ENCODE results near the gene ACTN1.

Gene ACTN1

DNA sequence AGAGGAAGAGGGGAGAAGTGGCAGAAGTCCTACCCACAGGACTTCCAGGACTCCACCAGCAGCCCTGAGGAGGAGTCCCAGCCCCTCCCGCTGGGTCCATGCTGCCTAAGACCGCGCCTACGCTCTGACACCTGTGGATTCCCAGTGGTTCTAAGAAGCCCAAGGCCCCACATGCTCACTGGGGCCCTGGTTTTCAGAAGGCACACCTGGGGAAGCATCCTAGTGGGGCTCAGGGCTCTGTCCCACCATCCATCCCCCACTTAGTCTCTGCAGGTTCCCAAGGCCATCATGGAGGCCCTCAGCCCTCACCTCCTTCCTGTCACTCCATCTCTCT, 32.6 kb downstream of the ACTN1 start:
- CTCF ChIA-PET = interaction anchor here (1.0 to 1.5 kb wide), 2 partner anchors 35 to 48 kb away, joined by 3 to 4 read pairs; no protein-coding TSS in a partner anchor
- Mint-ChIP-seq H3K4me3 (no peak overlapping the region), H3K9me3 (no peaks in the 10 kb centered on the region), H3K36me3 (peaks cover 1% of the 10 kb centered on the region), H3K27me3 (no peaks in the 10 kb centered on the region), H3K27ac (no peak overlapping the region), H3K4me1 (peaks cover 45% of the 10 kb centered on the region)
- DNase-seq = no peak

DNA sequence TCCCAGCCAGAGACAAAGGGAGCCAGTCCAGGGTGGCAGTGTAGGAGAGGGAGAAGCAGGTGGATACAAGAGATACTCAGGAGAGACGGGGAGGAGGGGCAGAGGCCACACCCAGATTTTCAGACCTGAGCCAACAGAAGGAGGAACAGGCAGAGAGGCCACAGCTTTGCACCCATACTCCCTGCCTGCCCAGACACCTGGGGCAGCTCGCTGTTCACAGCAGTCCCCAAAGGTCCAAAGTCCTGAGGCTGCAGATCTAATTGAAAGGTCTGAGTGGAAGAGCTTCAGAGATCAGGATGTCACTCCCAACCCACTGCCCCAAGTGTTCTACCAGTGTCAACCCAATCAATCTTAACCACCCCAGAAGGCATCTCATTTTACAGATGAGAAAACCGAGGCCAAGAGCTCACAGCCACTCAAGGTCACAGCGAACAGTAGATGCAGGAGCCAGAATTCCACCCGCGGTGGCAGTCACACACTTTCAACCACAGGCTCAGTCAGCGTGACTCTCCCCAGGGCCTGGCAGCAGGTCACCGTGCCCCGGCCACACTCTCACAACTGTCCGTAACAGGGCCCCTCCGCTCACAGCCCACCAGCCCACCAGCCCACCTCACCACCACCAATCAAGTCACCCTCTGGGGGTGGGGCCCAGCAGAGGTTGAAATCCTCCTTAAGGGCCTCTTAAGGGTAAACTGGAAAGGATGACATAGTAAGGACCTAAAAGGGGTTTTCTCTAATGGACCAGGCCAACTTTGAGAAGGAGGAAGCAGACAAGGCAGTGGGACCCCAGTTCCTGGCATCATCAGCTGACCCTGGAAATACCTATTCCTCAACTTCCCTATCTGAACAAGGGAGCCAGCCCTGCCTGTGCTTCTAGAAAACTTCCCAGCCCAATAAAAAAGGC, 33.3 kb downstream of the ACTN1 start:
- Mint-ChIP-seq H3K27ac (no peak overlapping the region), H3K4me1 (peaks cover 39% of the 10 kb centered on the region), H3K4me3 (no peak overlapping the region), H3K36me3 (peaks cover 1% of the 10 kb centered on the region), H3K9me3 (no peaks in the 10 kb centered on the region), H3K27me3 (no peaks in the 10 kb centered on the region)
- no peak for DNase-seq
- CTCF ChIA-PET = interaction anchor here (1.0 to 1.5 kb wide), 2 partner anchors 34 to 49 kb away, joined by 3 to 4 read pairs; no protein-coding TSS in a partner anchor

DNA sequence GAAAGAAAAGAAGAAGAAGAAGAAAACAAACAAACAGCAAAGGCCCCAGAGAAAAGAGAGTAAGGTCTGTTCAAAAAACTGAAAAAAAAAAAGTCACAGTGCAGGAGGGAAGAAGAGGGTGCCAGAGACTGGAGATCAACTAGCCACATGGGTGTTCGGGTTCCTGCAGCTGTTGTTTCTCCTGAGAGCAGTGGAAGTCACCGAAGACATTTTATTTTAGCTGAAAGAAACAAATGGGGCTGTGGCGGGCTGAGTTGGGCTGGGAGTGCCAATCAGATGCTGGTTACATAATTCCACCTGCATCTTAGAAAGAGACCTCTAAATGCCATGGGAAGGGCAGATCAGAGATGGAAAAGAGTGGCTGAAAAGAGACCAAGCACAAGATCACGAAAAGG, 33.9 kb downstream of the ACTN1 start:
- H3K27ac Mint-ChIP-seq = no peak overlapping the region
- H3K36me3 Mint-ChIP-seq = peaks cover 1% of the 10 kb centered on the region
- DNase-seq = no peak
- H3K9me3 Mint-ChIP-seq = no peaks in the 10 kb centered on the region
- no peaks in the 10 kb centered on the region for H3K27me3 Mint-ChIP-seq
- H3K4me1 Mint-ChIP-seq = peaks cover 41% of the 10 kb centered on the region
- no peak overlapping the region for H3K4me3 Mint-ChIP-seq
- CTCF ChIA-PET = interaction anchor here (0.6 to 1.5 kb wide), 3 partner anchors 33 to 49 kb away, joined by 3 to 4 read pairs (median 4); no protein-coding TSS in a partner anchor

DNA sequence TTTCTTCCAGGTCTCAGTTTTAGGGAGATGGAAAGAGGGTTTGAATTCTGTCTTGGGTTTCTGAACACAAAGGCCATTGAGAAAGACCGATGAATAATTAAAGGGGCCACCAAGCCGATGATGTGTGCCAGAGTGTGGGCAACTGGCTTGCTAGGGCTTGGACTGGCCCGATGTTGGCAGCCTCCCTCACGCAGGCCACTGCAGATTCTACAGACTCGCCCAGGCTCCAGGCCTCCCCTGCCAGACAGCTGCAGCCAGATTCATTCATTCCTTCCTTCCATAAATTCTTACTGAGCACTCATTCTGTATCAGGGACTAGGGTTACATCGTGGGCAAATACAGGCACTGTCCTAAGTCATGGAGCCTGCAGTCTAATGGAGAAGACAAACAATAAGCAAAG, 34.9 kb downstream of the ACTN1 start:
- no peaks in the 10 kb centered on the region for H3K27me3 Mint-ChIP-seq
- H3K27ac Mint-ChIP-seq = no peak overlapping the region
- CTCF ChIA-PET = no interaction called here
- H3K4me3 Mint-ChIP-seq = no peak overlapping the region
- H3K4me1 Mint-ChIP-seq = peaks cover 35% of the 10 kb centered on the region
- no peak for DNase-seq
- H3K36me3 Mint-ChIP-seq = peaks cover 1% of the 10 kb centered on the region
- no peaks in the 10 kb centered on the region for H3K9me3 Mint-ChIP-seq

DNA sequence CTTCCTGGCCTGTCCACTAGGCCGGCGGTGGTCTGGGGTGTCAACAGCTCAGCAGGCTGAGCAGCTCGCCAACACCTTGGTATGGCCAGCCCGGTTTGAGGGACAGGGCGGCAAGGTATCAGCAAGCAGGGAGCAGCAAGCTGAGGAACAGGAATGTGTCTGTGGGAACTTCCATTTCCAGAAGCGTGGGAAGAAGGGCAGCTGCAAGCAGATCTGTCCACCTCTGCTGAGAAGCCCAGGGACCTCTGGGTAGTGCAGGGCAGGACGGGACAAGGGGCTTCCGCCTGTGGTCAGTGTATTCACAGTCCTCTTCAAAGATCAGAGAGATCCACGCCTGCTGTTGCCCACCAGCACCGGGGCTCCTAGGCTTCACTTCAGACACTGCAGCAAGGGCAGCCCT, 36.0 kb downstream of the ACTN1 start:
- Mint-ChIP-seq H3K9me3 (no peaks in the 10 kb centered on the region), H3K36me3 (peaks cover 1% of the 10 kb centered on the region), H3K27me3 (no peaks in the 10 kb centered on the region), H3K27ac (no peak overlapping the region), H3K4me3 (no peak overlapping the region), H3K4me1 (peaks cover 34% of the 10 kb centered on the region)
- DNase-seq = no peak
- CTCF ChIA-PET = interaction anchor here (1.2 to 1.8 kb wide), 2 partner anchors 15 to 32 kb away, joined by 3 to 5 read pairs; no protein-coding TSS in a partner anchor

DNA sequence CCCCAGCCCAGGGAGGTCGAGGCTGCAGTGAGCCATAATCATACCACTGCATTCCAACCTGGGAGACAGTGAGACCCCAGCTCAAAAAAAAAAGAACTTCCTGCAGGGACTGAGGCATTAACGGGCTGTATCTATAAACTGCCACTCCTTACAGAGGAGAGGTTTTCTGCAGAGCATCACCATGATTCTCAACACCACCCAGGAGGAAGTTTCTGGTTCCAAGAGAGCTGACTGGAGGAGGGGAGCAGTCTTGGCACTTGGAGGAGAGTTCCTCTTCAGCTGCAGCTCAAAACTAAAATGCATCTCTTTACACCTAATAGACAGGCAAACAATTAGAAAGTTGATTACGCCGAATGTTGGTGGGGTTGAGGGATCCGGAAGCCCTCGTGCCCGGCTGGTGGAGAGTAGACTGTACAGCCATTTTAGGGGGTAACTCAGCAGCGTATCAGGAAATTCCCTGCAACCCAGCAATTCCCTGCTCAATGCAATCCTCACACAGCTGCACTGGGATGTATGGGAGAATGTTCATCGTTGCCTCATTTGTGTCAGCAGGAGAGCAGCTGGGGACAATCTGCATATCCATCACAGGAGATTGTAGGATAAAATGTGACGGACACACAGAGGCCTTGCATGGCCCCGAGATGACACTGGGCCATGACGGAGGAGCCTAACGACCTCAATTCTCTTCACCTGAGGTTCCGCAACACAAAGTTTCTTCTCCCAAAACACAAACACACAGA, 36.6 kb downstream of the ACTN1 start:
- H3K36me3 Mint-ChIP-seq = peaks cover 1% of the 10 kb centered on the region
- H3K27ac Mint-ChIP-seq = no peak overlapping the region
- H3K4me3 Mint-ChIP-seq = no peak overlapping the region
- peaks cover 39% of the 10 kb centered on the region for H3K4me1 Mint-ChIP-seq
- H3K9me3 Mint-ChIP-seq = no peaks in the 10 kb centered on the region
- no peak for DNase-seq
- H3K27me3 Mint-ChIP-seq = no peaks in the 10 kb centered on the region
- CTCF ChIA-PET = interaction anchor here (1.2 to 1.8 kb wide), 2 partner anchors 14 to 31 kb away, joined by 3 to 5 read pairs; no protein-coding TSS in a partner anchor

DNA sequence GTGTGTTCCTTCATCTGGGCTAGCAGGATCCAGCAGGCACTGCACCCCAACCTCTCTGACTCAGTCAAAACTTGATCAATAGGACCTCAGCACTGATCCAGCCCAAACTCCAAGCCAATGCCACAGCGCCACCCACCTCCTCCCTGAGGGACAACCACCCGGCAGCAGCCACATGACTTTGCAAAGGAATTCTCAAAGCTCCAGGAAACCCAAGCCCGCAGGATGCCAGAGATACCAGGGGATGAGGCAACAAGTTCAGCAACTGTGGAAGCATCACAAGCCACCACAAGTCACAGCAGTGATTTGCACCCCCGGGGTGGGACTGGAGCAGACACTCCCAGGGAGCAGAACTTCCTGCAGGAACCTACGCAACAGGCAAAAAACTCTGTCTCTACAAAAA, 37.3 kb downstream of the ACTN1 start:
- no peak for DNase-seq
- no peak overlapping the region for H3K4me3 Mint-ChIP-seq
- CTCF ChIA-PET = interaction anchor here (1.2 to 1.8 kb wide), 2 partner anchors 13 to 30 kb away, joined by 3 to 5 read pairs; no protein-coding TSS in a partner anchor
- H3K9me3 Mint-ChIP-seq = no peaks in the 10 kb centered on the region
- no peak overlapping the region for H3K27ac Mint-ChIP-seq
- H3K27me3 Mint-ChIP-seq = no peaks in the 10 kb centered on the region
- H3K36me3 Mint-ChIP-seq = peaks cover 1% of the 10 kb centered on the region
- H3K4me1 Mint-ChIP-seq = peaks cover 42% of the 10 kb centered on the region

DNA sequence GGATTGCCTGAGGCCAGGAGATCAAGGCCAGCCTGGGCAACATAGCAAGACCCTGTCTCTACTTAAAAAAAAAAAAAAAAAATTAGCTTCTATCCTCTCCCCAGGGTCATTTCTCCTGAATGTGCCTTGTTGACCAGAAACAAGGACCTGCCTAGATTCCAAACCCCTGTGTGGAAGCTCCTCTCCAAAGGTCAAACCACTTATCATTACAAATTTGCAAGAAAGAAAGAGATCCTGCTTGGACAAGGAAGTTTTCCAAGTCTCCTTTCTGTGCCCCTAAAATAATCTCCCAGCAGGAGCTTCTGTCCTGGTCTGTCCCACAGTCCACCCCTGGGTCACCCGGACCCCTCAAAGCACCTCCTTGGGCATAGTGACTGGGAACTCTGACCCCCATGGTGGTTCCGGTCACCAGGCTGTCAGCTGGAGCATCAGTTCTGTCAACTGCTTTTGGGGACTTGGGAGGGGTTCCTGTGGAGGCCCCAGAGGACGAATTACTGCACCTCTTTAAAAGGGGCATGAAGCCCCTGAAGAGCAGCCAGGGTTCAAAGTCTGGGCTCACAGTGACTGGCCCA, 38.4 kb downstream of the ACTN1 start:
- Mint-ChIP-seq H3K27ac (no peak overlapping the region), H3K9me3 (no peaks in the 10 kb centered on the region), H3K36me3 (peaks cover 1% of the 10 kb centered on the region), H3K27me3 (no peaks in the 10 kb centered on the region), H3K4me3 (no peak overlapping the region), H3K4me1 (peaks cover 43% of the 10 kb centered on the region)
- no peak for DNase-seq
- CTCF ChIA-PET = interaction anchor here (0.6 to 1.9 kb wide), 4 partner anchors 8 to 31 kb away, joined by 3 to 7 read pairs (median 3); no protein-coding TSS in a partner anchor

DNA sequence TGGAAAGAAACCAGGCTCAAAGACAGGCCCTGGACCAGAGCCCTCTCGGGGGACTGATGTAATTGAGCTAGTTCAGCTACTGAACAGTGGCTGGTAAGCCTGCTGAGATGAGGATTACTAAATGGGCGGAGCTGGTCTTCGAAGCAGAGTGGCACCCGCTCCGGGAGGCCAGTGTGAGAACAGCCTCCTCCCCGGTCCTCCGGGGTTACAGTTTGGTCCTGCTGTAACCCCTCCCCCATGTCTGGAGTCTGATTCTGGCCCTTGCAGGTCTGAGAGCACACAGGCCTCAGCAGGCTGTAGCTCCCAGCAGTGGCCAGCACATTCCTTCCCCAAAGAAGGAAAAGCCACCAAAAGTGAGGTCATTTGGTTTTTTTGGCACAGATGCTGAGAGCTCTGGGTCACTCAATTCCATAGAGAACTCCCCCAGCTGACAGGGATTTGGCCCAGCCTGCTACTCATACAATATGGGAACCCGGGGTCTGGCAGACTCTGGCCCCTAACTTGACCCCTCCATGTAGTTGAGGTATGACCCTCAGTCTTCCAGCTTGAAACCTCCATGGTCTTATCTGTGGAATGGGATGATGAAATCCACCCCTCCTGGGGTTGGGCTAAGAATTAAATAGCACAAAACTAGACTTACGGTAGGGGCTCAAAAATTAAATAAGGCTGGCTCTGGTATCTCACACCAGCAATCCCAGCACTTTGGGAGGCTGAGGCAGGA, 39.0 kb downstream of the ACTN1 start:
- H3K4me1 Mint-ChIP-seq = peaks cover 37% of the 10 kb centered on the region
- H3K27me3 Mint-ChIP-seq = no peaks in the 10 kb centered on the region
- no peak for DNase-seq
- no peaks in the 10 kb centered on the region for H3K9me3 Mint-ChIP-seq
- H3K4me3 Mint-ChIP-seq = no peak overlapping the region
- peaks cover 1% of the 10 kb centered on the region for H3K36me3 Mint-ChIP-seq
- H3K27ac Mint-ChIP-seq = no peak overlapping the region
- CTCF ChIA-PET = interaction anchor here (0.6 to 1.9 kb wide), 6 partner anchors 9 to 864 kb away, joined by 3 to 7 read pairs (median 3); no protein-coding TSS in a partner anchor

DNA sequence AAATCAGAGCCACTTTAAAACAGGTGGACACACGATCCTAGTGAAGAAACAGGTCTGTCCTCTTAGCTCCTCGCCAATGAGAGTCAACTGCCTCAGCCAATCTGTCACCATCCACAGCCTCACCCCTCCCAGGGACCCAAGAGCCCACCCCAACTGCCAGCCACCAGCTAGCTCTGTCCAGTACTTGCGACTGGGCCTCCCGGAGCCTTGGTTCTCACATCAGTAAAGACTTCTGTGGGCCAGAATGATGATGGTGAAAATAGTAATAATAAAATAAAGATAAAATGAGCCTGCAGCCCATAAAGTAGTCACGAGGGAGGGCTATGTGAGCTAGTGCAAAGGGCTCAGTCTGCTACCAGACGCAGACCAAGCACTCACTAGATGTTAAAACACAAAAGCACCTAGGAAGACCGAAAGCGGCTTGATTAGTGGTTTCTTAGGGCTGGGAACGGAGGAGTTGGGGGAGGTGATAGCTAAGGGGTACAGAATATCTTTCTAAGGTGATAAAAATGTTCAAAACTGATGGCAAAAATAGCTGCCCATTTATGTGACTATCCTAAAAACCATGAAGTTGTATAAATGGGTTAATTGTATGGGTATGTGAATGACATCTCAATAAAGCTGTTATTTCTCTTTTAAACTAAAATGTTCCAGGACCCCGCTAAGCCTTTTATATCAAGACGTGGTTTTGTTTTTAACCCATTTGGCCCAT, 39.8 kb downstream of the ACTN1 start:
- peaks cover 37% of the 10 kb centered on the region for H3K4me1 Mint-ChIP-seq
- DNase-seq = no peak

DNA sequence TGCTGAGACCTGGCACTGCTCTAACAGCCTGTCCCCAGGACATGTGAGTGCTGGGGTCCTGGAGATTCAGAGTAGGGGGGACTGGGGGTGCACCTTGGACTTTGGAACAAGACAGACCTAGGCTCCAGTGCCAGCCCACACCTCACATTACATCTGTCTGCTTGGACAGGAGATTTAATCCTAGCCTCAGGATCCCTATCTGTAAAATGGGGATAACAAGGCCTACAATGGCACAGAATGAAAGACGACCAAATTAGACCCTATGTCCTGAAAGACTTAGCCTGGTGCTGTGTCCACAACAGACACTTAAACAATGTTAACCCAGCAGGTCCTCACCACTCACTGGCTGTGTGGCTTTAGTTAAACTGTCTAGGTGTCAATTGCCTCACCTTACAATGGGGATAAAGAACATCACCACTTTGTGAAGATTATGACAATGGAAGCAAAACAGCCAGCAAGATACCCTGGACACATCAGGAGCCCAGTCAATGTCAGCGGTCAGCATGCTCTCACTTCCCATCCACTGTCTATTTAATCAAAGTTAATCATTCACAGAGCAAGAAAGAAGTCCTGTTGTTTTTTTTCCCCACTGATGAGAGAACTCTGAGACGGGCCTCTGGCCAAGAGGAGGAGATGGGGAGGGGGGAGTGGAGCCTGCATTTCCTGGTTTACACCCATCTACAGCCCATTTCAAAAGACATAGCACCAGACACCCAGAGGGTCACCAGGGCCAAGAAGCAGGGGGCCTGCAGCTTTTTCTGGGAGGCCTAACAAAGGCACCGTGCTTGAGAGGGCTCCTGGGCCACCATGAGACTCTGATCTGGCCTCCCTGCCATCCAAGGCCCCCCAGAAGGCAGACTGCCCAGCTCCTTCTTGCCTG, 40.6 kb downstream of the ACTN1 start:
- Mint-ChIP-seq H3K9me3 (no peaks in the 10 kb centered on the region), H3K4me1 (peaks cover 42% of the 10 kb centered on the region), H3K27ac (no peak overlapping the region), H3K27me3 (no peaks in the 10 kb centered on the region), H3K36me3 (peaks cover 1% of the 10 kb centered on the region), H3K4me3 (no peak overlapping the region)
- no peak for DNase-seq
- CTCF ChIA-PET = interaction anchor here (1.1 to 1.9 kb wide), 3 partner anchors 12 to 27 kb away, joined by 3 to 7 read pairs (median 3); no protein-coding TSS in a partner anchor

More for the DNA sequence above, 39.8 kb downstream of the ACTN1 start:
- Mint-ChIP-seq H3K4me3 (no peak overlapping the region), H3K36me3 (peaks cover 1% of the 10 kb centered on the region), H3K27me3 (no peaks in the 10 kb centered on the region), H3K27ac (no peak overlapping the region), H3K9me3 (no peaks in the 10 kb centered on the region)
- CTCF ChIA-PET = interaction anchor here (0.6 to 1.9 kb wide), 5 partner anchors 9 to 865 kb away, joined by 3 to 7 read pairs (median 3); no protein-coding TSS in a partner anchor
